ENCODE measurements around the gene TMEM62.
"Not testable (repeated sequence)": the region's sequence is repeated elsewhere in the genome, so short reads cannot be mapped to it uniquely, and the experiment has no call there.

TMEM62 gene

GRCh38 chr15:43125100-43125661, 8.2 kb upstream of the TMEM62 start:
- DNase-seq, result no peak

- DNase-seq, result no peak
These were observed 7.0 kb upstream of the TMEM62 start for GRCh38 chr15:43126356-43126755.

GRCh38 chr15:43127752-43128151, 5.6 kb upstream of the TMEM62 start:
- no peak for DNase-seq

GRCh38 chr15:43128174-43128979, 5.0 kb upstream of the TMEM62 start:
- not testable (repeated sequence) for DNase-seq

GRCh38 chr15:43128980-43129335, 4.4 kb upstream of the TMEM62 start:
- DNase-seq, result no peak

- DNase-seq, result no peak
These were observed 456 bp upstream of the TMEM62 start for GRCh38 chr15:43132830-43133429.

- DNase-seq, result no peak
These were observed 810 bp downstream of the TMEM62 start for GRCh38 chr15:43134157-43134635.

- DNase-seq, result no peak
These were observed 2.0 kb downstream of the TMEM62 start for GRCh38 chr15:43135351-43135750.

- no peak for DNase-seq
These were observed 10.0 kb downstream of the TMEM62 start for GRCh38 chr15:43143203-43143941.

- peak in 1 of 5 donors; percentile 27 for DNase-seq
These were observed 11.1 kb downstream of the TMEM62 start for GRCh38 chr15:43144512-43144911.

- no peak for DNase-seq
These were observed 12.8 kb downstream of the TMEM62 start for GRCh38 chr15:43146184-43146583.

- no peak for DNase-seq
These were observed 17.0 kb downstream of the TMEM62 start for GRCh38 chr15:43150191-43150929.

- peak in 1 of 5 donors; percentile 27 for DNase-seq
These were observed 18.3 kb downstream of the TMEM62 start for GRCh38 chr15:43151688-43152087.

- no peak for DNase-seq
These were observed 19.9 kb downstream of the TMEM62 start for GRCh38 chr15:43153269-43153668.

GRCh38 chr15:43165801-43166325, 32.5 kb downstream of the TMEM62 start:
- no peak for DNase-seq

GRCh38 chr15:43167261-43167660, 33.9 kb downstream of the TMEM62 start:
- DNase-seq, result not testable (repeated sequence)

GRCh38 chr15:43168192-43169107, 35.1 kb downstream of the TMEM62 start:
- no peak for DNase-seq

GRCh38 chr15:43169888-43170287, 36.5 kb downstream of the TMEM62 start:
- no peak for DNase-seq

GRCh38 chr15:43175656-43176309, 42.4 kb downstream of the TMEM62 start:
- DNase-seq, result not testable (repeated sequence)

- not testable (repeated sequence) for DNase-seq
These were observed 43.8 kb downstream of the TMEM62 start for GRCh38 chr15:43177147-43177546.

GRCh38 chr15:43183270-43183669, 49.9 kb downstream of the TMEM62 start:
- no peak for DNase-seq
